Measurements from ENCODE around the gene TBCC. TPM values are rescaled to one million over a fixed set of nuclear protein-coding genes. Genes with fewer than 3 reads are reported as not detected.

TBCC gene
- total and polyA plus RNA-seq, 7 donors, result 16.6 to 39.6 (median 30.6) TPM

- intact Hi-C loops (cut with DNase I), result no loop called here
- Histone ChIP-seq H3K4me3 (no peak overlapping the region), H3K9me3 (no peaks in the 10 kb centered on the region), H3K4me1 (no peaks in the 10 kb centered on the region), H3K27me3 (no peaks in the 10 kb centered on the region), H3K36me3 (peaks cover 0 to 7% (median 2%) of the 10 kb centered on the region in 4 donors), H3K27ac (no peak overlapping the region)
- no peak for DNase-seq
- no peak for TF ChIP-seq POLR2AphosphoS5 (IDR thresholded peaks at IDR 0.05)
- no peak for TF ChIP-seq POLR2A (IDR thresholded peaks at IDR 0.05)
- TF ChIP-seq CTCF (IDR thresholded peaks at IDR 0.05), result no peak
- no peak for TF ChIP-seq EP300 (IDR thresholded peaks at IDR 0.05)
- 94 to 95% methylated on average over 3 of the region's 3 CpGs for WGBS, 2 donors
These were observed 13.0 kb upstream of the TBCC start for GRCh38 chr6:42758756-42759430.

- Histone ChIP-seq H3K4me1 (no peaks in the 10 kb centered on the region), H3K9me3 (no peaks in the 10 kb centered on the region), H3K27me3 (no peaks in the 10 kb centered on the region), H3K27ac (no peak overlapping the region), H3K36me3 (peaks cover 0 to 7% (median 2%) of the 10 kb centered on the region in 4 donors), H3K4me3 (no peak overlapping the region)
- intact Hi-C loops (cut with DNase I), result no loop called here
- TF ChIP-seq POLR2AphosphoS5 (IDR thresholded peaks at IDR 0.05), result no peak
- no peak for TF ChIP-seq CTCF (IDR thresholded peaks at IDR 0.05)
- TF ChIP-seq POLR2A (IDR thresholded peaks at IDR 0.05), result no peak
- no peak for TF ChIP-seq EP300 (IDR thresholded peaks at IDR 0.05)
- WGBS, 2 donors, result 95 to 97% methylated on average over 7 of the region's 7 CpGs
- DNase-seq, result no peak
These were observed 10.8 kb upstream of the TBCC start for GRCh38 chr6:42756722-42757121.

GRCh38 chr6:42754759-42755158 lies 8.9 kb upstream of the TBCC start:
- H3K36me3 ChIP-seq, result peaks cover 0 to 2% (median under 1%) of the 10 kb centered on the region in 4 donors
- peaks cover 0 to 6% (median 0%) of the 10 kb centered on the region in 4 donors for H3K4me1 ChIP-seq
- intact Hi-C loops (cut with DNase I), result no loop called here
- no peaks in the 10 kb centered on the region for H3K27me3 ChIP-seq
- no peak overlapping the region for H3K27ac ChIP-seq
- DNase-seq, result no peak
- no peak overlapping the region for H3K4me3 ChIP-seq
- no peaks in the 10 kb centered on the region for H3K9me3 ChIP-seq
- TF ChIP-seq POLR2AphosphoS5 (IDR thresholded peaks at IDR 0.05) (no peak), CTCF (IDR thresholded peaks at IDR 0.05) (no peak), POLR2A (IDR thresholded peaks at IDR 0.05) (no peak), EP300 (IDR thresholded peaks at IDR 0.05) (no peak)
- WGBS, 2 donors, result 94 to 95% methylated on average over 5 of the region's 5 CpGs

GRCh38 chr6:42751055-42751454 lies 5.2 kb upstream of the TBCC start:
- H3K27ac ChIP-seq, result no peak overlapping the region

GRCh38 chr6:42748203-42748898 lies 2.4 kb upstream of the TBCC start:
- intact Hi-C loops (cut with DNase I), result no loop called here
- 36 to 61% methylated on average over 8 of the region's 8 CpGs for WGBS, 2 donors
- Histone ChIP-seq H3K4me1 (peaks cover 0 to 40% (median 31%) of the 10 kb centered on the region in 4 donors), H3K4me3 (peak overlapping the region in 3 of 4 donors; percentile 69 to 87 (median 86)), H3K9me3 (no peaks in the 10 kb centered on the region), H3K27ac (peak overlapping the region; percentile 89 to 99 (median 94)), H3K36me3 (no peaks in the 10 kb centered on the region), H3K27me3 (no peaks in the 10 kb centered on the region)
- DNase-seq, result no peak
- TF ChIP-seq POLR2AphosphoS5 (IDR thresholded peaks at IDR 0.05) (no peak), POLR2A (IDR thresholded peaks at IDR 0.05) (no peak), EP300 (IDR thresholded peaks at IDR 0.05) (no peak), CTCF (IDR thresholded peaks at IDR 0.05) (no peak)

More at GRCh38 chr6:42751055-42751454, 5.2 kb upstream of the TBCC start:
- intact Hi-C loops (cut with DNase I), result no loop called here
- WGBS, 2 donors, result 77 to 83% methylated on average over 3 of the region's 3 CpGs
- peaks cover 0 to 21% (median 15%) of the 10 kb centered on the region in 4 donors for H3K4me1 ChIP-seq
- H3K27me3 ChIP-seq, result no peaks in the 10 kb centered on the region
- H3K4me3 ChIP-seq, result no peak overlapping the region
- TF ChIP-seq EP300 (IDR thresholded peaks at IDR 0.05), result no peak
- H3K36me3 ChIP-seq, result no peaks in the 10 kb centered on the region
- no peak for DNase-seq
- H3K9me3 ChIP-seq, result no peaks in the 10 kb centered on the region

Data from sigmoid colon (tissue), 7 donors.